Prostate gland (tissue), 2 donors: ENCODE data around the gene GLG1.

ENCODE experiments used
- POLR2A ChIP-seq: fragments of 450-650 bp; IDR thresholded peaks from one replicate; pipeline ENCODE4 v1.6.1; 2016; ENCODE audit warnings: antibody characterized with exemption, mild to moderate bottlenecking
- TF ChIP-seq, protein P1 (sequence below), 4 experiments: fragments of 200-600 bp in 2 of 4; fragments of 450-650 bp in 2 of 4; sonication (generic) in 2 of 4; IDR thresholded peaks; 1 replicate in 3 of 4; 2 replicates in 1 of 4; pipeline ENCODE4 v1.5.1; 2016 to 2019; ENCODE audit warnings: antibody characterized with exemption in 4 of 4, mild to moderate bottlenecking in 2 of 4, moderate library complexity in 2 of 4

DNA sequence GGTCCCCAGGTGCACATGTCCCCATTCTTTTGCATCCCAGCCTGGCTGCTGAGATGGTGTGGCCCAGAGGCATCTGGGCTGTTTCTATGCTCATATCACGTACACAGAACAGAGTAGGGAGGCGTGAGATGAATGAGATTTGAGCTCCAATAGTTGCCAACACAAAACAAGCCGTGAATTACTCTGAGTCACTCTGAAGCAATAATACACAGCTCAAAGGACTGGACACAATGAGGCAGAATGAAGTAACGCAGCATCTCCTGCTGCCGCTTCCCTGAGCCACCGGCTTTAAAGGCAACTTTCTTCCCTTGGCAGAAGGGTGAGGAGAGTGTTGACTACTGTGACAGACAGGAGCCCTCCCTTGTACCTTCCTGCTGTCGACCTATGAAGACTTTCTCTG lies 151.7 kb downstream of the GLG1 start:
- TF ChIP-seq, protein P1, sequence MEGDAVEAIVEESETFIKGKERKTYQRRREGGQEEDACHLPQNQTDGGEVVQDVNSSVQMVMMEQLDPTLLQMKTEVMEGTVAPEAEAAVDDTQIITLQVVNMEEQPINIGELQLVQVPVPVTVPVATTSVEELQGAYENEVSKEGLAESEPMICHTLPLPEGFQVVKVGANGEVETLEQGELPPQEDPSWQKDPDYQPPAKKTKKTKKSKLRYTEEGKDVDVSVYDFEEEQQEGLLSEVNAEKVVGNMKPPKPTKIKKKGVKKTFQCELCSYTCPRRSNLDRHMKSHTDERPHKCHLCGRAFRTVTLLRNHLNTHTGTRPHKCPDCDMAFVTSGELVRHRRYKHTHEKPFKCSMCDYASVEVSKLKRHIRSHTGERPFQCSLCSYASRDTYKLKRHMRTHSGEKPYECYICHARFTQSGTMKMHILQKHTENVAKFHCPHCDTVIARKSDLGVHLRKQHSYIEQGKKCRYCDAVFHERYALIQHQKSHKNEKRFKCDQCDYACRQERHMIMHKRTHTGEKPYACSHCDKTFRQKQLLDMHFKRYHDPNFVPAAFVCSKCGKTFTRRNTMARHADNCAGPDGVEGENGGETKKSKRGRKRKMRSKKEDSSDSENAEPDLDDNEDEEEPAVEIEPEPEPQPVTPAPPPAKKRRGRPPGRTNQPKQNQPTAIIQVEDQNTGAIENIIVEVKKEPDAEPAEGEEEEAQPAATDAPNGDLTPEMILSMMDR (IDR thresholded peaks at IDR 0.05) = no peak
- no peak for TF ChIP-seq POLR2A
